Upper lobe of right lung (tissue), 1 donor: ENCODE data around the gene SLC4A8. TPM values are rescaled to one million over a fixed set of nuclear protein-coding genes. Genes with fewer than 3 reads are reported as not detected.
"Not testable (repeated sequence)": the region's sequence is repeated elsewhere in the genome, so short reads cannot be mapped to it uniquely, and the experiment has no call there.

Experiments
- ATAC-seq: fragments of 200-7000 bp; cut with Tn5 transposase; one replicate; pipeline ENCODE4 v1.9.1; 2020; ENCODE audit warnings: mild to moderate bottlenecking, moderate library complexity
- DNase-seq: peaks from one replicate; pipeline ENCODE4 v3.0.0-alpha.2; 2020
- H3K27ac ChIP-seq: fragments of 200-600 bp; one replicate; pipeline ENCODE4 v1.8.0; 2022
- H3K27me3 ChIP-seq: fragments of 200-600 bp; one replicate; pipeline ENCODE4 v1.8.0; 2022; ENCODE audit warnings: mild to moderate bottlenecking
- H3K36me3 ChIP-seq: fragments of 200-600 bp; one replicate; pipeline ENCODE4 v1.8.0; 2022
- H3K4me1 ChIP-seq: fragments of 200-600 bp; one replicate; pipeline ENCODE4 v1.8.0; 2022
- H3K4me3 ChIP-seq: fragments of 200-600 bp; one replicate; pipeline ENCODE4 v1.8.0; 2022; ENCODE audit warnings: mild to moderate bottlenecking
- H3K9me3 ChIP-seq: fragments of 200-600 bp; one replicate; pipeline ENCODE4 v1.8.0; 2022
- CTCF ChIP-seq: fragments of 200-600 bp; IDR thresholded peaks from one replicate; pipeline ENCODE4 v1.8.0; 2022; ENCODE audit warnings: antibody characterized with exemption
- intact Hi-C: fragments of 100-400 bp; cut with DNase I; formaldehyde crosslinking; loops from one replicate; pipeline ENCODE4 v1.11.0; 2022
- total RNA-seq: library from RNA; stranded (reverse); fragmentation: NEBNext Ultra II Directional; extraction: Animal tissue kit (Norgen Biotek cat#: 25700); gene quantifications from one replicate; pipeline ENCODE4 v1.2.1, GENCODE V29; 2021
- donor health status: DM: no; HTN: yes; CAD: no; lungs with severe emphysema.

Gene SLC4A8
- total RNA-seq, 1 donor from 2014 or later, result 2.5 TPM

DNA sequence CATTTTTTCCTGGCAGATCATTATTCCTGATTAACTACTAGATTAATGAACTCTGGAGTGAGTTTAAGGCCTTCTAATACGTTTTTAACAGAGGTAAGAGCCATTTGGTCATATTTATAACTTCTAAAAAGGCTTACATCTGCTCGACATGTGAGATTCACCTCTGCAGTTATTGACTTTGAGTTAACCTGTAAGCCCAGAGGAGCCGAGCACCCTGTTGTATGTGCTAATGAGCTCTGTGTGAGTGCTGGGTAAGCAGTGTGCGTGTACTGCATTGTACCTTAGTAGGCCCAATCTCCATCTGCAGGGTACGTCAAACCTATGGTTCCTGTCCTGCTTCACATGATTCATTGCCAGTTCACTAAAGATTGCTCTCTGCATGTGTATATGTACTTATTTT is 18.9 kb downstream of the SLC4A8 start:
- DNase-seq, result no peak
- no peaks in the 10 kb centered on the region for H3K36me3 ChIP-seq
- H3K27me3 ChIP-seq, result no peaks in the 10 kb centered on the region
- no peak overlapping the region for H3K27ac ChIP-seq
- no peaks in the 10 kb centered on the region for H3K4me1 ChIP-seq
- TF ChIP-seq CTCF, result no peak
- no peak overlapping the region for H3K4me3 ChIP-seq
- intact Hi-C loops, result no loop called here
- H3K9me3 ChIP-seq, result no peaks in the 10 kb centered on the region
- ATAC-seq, result no peak

- Histone ChIP-seq H3K36me3 (no peaks in the 10 kb centered on the region), H3K27ac (no peak overlapping the region), H3K4me3 (no peak overlapping the region), H3K4me1 (no peaks in the 10 kb centered on the region), H3K9me3 (no peaks in the 10 kb centered on the region), H3K27me3 (no peaks in the 10 kb centered on the region)
- TF ChIP-seq CTCF, result no peak
- ATAC-seq, result peak; percentile 62
- DNase-seq, result no peak
- intact Hi-C loops, result no loop called here
These were observed 24.1 kb downstream of the SLC4A8 start for GRCh38 chr12:51448618-51449256.

GRCh38 chr12:51449580-51450246 is 25.1 kb downstream of the SLC4A8 start:
- ATAC-seq (peak; percentile 69), DNase-seq (no peak)
- intact Hi-C loops, result no loop called here

GRCh38 chr12:51450333-51450732 is 25.7 kb downstream of the SLC4A8 start:
- Histone ChIP-seq H3K36me3 (no peaks in the 10 kb centered on the region), H3K4me3 (no peak overlapping the region), H3K4me1 (no peaks in the 10 kb centered on the region), H3K9me3 (no peaks in the 10 kb centered on the region), H3K27me3 (no peaks in the 10 kb centered on the region), H3K27ac (no peak overlapping the region)
- TF ChIP-seq CTCF, result no peak
- ATAC-seq (no peak), DNase-seq (no peak)
- intact Hi-C loops, result no loop called here

More at GRCh38 chr12:51449580-51450246, 25.1 kb downstream of the SLC4A8 start:
- Histone ChIP-seq H3K4me3 (no peak overlapping the region), H3K36me3 (no peaks in the 10 kb centered on the region), H3K9me3 (no peaks in the 10 kb centered on the region), H3K27ac (no peak overlapping the region), H3K4me1 (no peaks in the 10 kb centered on the region), H3K27me3 (no peaks in the 10 kb centered on the region)
- no peak for TF ChIP-seq CTCF

DNA sequence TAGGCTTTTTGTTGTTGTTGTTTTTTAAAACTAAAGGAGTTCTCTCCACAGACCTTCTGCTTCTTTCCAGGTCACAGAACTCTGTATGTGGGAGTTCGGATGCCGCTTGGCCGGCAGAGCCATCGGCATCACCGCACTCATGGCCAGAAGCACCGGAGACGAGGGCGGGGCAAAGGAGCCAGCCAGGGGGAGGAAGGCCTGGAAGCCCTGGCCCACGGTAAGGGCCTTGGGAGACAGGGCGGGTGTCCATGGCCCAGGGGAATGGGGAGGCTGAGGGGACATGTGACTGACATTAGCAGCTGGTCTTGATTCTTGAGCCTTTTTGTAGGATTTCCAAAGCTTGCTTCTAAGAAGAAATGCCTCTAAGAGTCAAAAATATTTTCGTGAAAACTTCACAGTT is 26.2 kb downstream of the SLC4A8 start:
- Histone ChIP-seq H3K4me3 (no peak overlapping the region), H3K36me3 (no peaks in the 10 kb centered on the region), H3K4me1 (no peaks in the 10 kb centered on the region), H3K9me3 (no peaks in the 10 kb centered on the region), H3K27ac (no peak overlapping the region), H3K27me3 (no peaks in the 10 kb centered on the region)
- ATAC-seq (no peak), DNase-seq (no peak)
- intact Hi-C loops, result no loop called here
- TF ChIP-seq CTCF, result no peak

DNA sequence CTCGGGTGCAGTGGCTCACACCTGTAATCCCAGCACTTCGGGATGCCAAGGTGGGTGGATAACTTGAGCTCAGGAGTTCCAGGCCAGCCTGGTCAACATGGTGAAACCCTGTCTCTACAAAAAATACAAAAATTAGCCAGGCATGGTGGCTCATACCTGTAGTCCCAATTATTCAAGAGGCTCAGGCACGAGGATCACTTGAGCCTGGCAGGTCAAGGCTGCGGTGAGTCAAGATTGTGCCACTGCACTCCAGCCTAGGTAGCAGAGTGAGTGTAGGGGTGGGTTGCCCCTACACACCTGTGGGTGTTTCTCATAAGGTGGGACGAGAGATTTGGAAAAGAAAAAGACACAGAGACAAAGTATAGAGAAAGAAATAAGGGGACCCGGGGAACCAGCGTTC is 29.4 kb downstream of the SLC4A8 start:
- H3K4me1 ChIP-seq, H3K27ac ChIP-seq, H3K4me3 ChIP-seq, H3K9me3 ChIP-seq, DNase-seq, H3K36me3 ChIP-seq, H3K27me3 ChIP-seq, intact Hi-C loops: not testable (repeated sequence)
- ATAC-seq, result peak; percentile 86

DNA sequence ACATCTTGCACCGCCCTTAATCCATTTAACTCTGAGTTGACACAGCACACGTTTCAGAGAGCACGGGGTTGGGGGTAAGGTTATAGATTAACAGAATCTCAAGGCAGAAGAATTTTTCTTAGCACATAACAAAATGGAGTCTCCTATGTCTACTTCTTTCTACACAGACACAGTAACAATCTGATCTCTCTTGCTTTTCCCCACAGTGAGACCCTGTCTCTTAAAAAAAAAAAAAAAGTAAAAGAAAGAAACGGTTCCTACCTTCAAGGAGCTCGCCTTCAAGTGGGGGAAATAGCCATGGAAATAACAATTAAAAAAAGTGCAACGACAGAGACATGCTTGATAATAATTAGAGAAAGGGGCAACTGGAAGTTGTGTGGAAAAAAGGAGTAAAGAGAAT is 30.4 kb downstream of the SLC4A8 start:
- DNase-seq, ATAC-seq, intact Hi-C loops: not testable (repeated sequence)

More for the DNA sequence above, 30.4 kb downstream of the SLC4A8 start:
- not testable (repeated sequence) for H3K36me3 ChIP-seq, H3K4me3 ChIP-seq, H3K4me1 ChIP-seq, H3K9me3 ChIP-seq, H3K27ac ChIP-seq, H3K27me3 ChIP-seq
